Vagina (tissue), 2 donors: Measurements from ENCODE around the gene OR10V1. TPM values are rescaled to one million over a fixed set of nuclear protein-coding genes. Genes with fewer than 3 reads are reported as not detected.

Experiments used
- DNase-seq, 2 donors: peaks; one replicate each; pipeline ENCODE4 v3.0.0-alpha.2; 2017; ENCODE audit errors: extremely low spot score in 2 of 2
- H3K27ac ChIP-seq: fragments of 200-600 bp; sonication (generic); one replicate; pipeline ENCODE4 v1.5.1; 2019
- H3K27me3 ChIP-seq: fragments of 200-600 bp; sonication (generic); one replicate; pipeline ENCODE4 v1.5.1; 2019
- H3K36me3 ChIP-seq, 2 donors: fragments of 200-600 bp; sonication (generic); one replicate each; pipeline ENCODE4 v1.5.1; 2017 to 2019
- H3K4me1 ChIP-seq: fragments of 200-600 bp; sonication (generic); one replicate; pipeline ENCODE4 v1.5.1; 2019
- H3K4me3 ChIP-seq, 2 donors: fragments of 200-600 bp; sonication (generic); 1 replicate in 1 of 2; 2 replicates in 1 of 2; pipeline ENCODE4 v1.5.1; 2016 to 2019
- H3K9me3 ChIP-seq: fragments of 200-600 bp; sonication (generic); one replicate; pipeline ENCODE4 v1.5.1; 2019
- POLR2A ChIP-seq, 2 donors: fragments of 450-650 bp; IDR thresholded peaks; one replicate each; pipeline ENCODE4 v1.6.1; 2017; ENCODE audit warnings: antibody characterized with exemption in 2 of 2, mild to moderate bottlenecking in 2 of 2, moderate library complexity in 2 of 2
- POLR2AphosphoS5 ChIP-seq, 2 donors: sonication (generic); formaldehyde crosslinking; IDR thresholded peaks; one replicate each; pipeline ENCODE4 v1.9.0; 2017; ENCODE audit warnings: antibody characterized with exemption in 2 of 2, mild to moderate bottlenecking in 2 of 2, low read depth in 1 of 2; ENCODE audit not compliant: insufficient read depth in 1 of 2
- intact Hi-C: fragments of 100-400 bp; cut with DNase I; formaldehyde crosslinking; loops from one replicate; pipeline ENCODE4 v1.15.1; 2023
- total RNA-seq: library from RNA; depleted of rRNA; stranded (reverse); fragments of >200 nt; gene quantifications from one replicate; pipeline ENCODE4 v1.2.3, GENCODE V29; 2016
- TF ChIP-seq, protein P1 (sequence below), 3 experiments: fragments of 450-650 bp in 2 of 3; fragments of 200-600 bp in 1 of 3; sonication (generic) in 1 of 3; IDR thresholded peaks; one replicate each; pipeline ENCODE4 v1.5.1; 2017 to 2019; ENCODE audit warnings: antibody characterized with exemption in 3 of 3, mild to moderate bottlenecking in 2 of 3, moderate library complexity in 2 of 3

Gene OR10V1
- total RNA-seq, 1 donor from 2014 or later = not detected

DNA sequence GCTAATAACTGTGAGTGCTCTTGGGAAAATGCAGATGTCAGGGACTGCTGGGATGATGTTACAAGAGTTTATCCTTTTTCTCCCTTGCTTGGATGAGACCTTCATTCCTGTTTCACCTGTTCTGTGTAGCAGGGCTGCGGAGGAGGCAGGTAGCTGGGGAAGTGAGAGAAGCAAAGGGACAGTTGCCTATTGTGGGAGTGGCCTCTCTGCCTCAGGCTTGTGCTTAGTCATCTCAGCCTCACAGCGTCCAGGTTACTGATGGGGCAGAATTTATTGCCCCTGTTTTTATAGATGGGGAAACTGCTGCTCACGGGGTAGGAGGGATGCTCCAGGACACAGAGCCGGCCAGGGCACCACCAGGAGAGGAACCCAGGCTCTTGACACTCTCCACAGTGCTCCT, 43.2 kb upstream of the OR10V1 start:
- TF ChIP-seq POLR2A (IDR thresholded peaks at IDR 0.05) (no peak), POLR2AphosphoS5 (IDR thresholded peaks at IDR 0.05; ENCODE audit: insufficient read depth in 1 of 2, low read depth in 1 of 2) (peak in 1 of 2 donors; percentile 26)
- TF ChIP-seq, protein P1, sequence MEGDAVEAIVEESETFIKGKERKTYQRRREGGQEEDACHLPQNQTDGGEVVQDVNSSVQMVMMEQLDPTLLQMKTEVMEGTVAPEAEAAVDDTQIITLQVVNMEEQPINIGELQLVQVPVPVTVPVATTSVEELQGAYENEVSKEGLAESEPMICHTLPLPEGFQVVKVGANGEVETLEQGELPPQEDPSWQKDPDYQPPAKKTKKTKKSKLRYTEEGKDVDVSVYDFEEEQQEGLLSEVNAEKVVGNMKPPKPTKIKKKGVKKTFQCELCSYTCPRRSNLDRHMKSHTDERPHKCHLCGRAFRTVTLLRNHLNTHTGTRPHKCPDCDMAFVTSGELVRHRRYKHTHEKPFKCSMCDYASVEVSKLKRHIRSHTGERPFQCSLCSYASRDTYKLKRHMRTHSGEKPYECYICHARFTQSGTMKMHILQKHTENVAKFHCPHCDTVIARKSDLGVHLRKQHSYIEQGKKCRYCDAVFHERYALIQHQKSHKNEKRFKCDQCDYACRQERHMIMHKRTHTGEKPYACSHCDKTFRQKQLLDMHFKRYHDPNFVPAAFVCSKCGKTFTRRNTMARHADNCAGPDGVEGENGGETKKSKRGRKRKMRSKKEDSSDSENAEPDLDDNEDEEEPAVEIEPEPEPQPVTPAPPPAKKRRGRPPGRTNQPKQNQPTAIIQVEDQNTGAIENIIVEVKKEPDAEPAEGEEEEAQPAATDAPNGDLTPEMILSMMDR (IDR thresholded peaks at IDR 0.05) = no peak
- Histone ChIP-seq H3K36me3 (no peaks in the 10 kb centered on the region), H3K4me3 (peak overlapping the region in 1 of 2 donors; percentile 97), H3K9me3 (no peaks in the 10 kb centered on the region), H3K27ac (peak overlapping the region; percentile 100), H3K4me1 (peaks cover 28% of the 10 kb centered on the region), H3K27me3 (no peaks in the 10 kb centered on the region)
- intact Hi-C loops = no loop called here
- DNase-seq = no peak

DNA sequence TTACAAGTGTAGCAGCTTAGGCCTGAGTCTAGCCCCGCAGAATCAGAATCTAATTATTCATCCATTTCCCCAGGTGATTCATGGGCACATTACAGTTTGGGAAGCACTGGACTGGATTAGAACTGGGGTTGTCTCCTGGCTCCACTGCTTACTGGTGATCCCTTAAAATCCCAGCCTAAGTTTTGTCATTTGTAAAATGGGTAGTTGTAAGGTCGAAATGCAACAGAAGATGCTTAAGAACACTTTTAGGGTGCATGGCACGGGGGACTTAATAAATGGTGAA, 42.9 kb upstream of the OR10V1 start:
- H3K27me3 ChIP-seq = no peaks in the 10 kb centered on the region
- TF ChIP-seq, protein P1 (IDR thresholded peaks at IDR 0.05) = no peak
- peak overlapping the region; percentile 100 for H3K27ac ChIP-seq
- no peaks in the 10 kb centered on the region for H3K36me3 ChIP-seq
- peaks cover 28% of the 10 kb centered on the region for H3K4me1 ChIP-seq
- no peaks in the 10 kb centered on the region for H3K9me3 ChIP-seq
- no peak for DNase-seq
- peak overlapping the region in 1 of 2 donors; percentile 97 for H3K4me3 ChIP-seq
- intact Hi-C loops = no loop called here

DNA sequence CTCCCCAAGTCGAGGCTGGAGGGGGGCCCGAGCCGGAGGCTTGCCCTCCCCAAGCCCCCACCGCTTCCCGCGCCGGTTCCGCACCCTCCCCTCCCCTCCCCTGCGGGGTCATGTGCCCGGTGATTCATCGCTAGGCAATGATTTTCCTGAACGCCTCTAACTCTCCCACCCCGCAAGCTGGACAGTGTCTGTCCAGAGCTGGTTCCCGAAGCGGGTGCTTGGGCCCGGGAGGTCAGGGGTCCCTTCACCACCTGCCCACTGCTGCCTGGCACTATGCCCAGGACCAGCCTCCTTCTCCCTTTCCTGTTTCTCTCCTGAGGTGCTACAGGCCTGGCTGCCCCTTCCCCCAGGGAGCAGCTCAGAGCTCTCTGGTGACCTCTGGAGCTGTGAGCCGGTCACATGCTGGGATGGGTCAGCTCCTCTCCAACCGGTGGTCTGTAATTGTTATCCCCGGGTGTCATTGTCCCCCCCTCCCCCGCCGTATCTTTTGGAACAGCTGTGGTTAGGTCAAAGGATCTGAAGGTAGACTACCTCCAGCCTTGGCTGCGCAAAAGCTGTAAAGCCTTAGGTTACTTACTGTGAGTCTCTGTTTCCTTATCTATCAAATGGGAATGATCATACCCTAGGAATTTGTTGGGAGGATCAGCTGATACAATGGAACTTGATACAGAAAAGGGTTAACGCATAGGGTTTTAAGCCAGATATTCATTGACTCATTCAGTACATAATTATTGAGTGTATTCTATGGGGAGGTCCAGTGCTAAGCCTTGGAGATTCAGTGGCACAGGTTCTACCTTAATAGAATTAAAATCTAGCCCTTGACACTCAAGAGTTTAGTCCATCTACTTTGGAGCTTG, 42.3 kb upstream of the OR10V1 start:
- Histone ChIP-seq H3K27ac (peak overlapping the region; percentile 100), H3K4me1 (peaks cover 28% of the 10 kb centered on the region), H3K9me3 (no peaks in the 10 kb centered on the region), H3K36me3 (no peaks in the 10 kb centered on the region), H3K27me3 (no peaks in the 10 kb centered on the region), H3K4me3 (peak overlapping the region; percentile 60 to 97)
- intact Hi-C loops = loop anchor here (2.0 kb wide), 1 partner anchor 47 kb away; no protein-coding TSS in a partner anchor
- TF ChIP-seq POLR2A (IDR thresholded peaks at IDR 0.05) = no peak
- TF ChIP-seq POLR2AphosphoS5 (IDR thresholded peaks at IDR 0.05; ENCODE audit: insufficient read depth in 1 of 2, low read depth in 1 of 2) = peak in 1 of 2 donors; percentile 81
- peak in 1 of 2 donors; percentile 92 for DNase-seq

DNA sequence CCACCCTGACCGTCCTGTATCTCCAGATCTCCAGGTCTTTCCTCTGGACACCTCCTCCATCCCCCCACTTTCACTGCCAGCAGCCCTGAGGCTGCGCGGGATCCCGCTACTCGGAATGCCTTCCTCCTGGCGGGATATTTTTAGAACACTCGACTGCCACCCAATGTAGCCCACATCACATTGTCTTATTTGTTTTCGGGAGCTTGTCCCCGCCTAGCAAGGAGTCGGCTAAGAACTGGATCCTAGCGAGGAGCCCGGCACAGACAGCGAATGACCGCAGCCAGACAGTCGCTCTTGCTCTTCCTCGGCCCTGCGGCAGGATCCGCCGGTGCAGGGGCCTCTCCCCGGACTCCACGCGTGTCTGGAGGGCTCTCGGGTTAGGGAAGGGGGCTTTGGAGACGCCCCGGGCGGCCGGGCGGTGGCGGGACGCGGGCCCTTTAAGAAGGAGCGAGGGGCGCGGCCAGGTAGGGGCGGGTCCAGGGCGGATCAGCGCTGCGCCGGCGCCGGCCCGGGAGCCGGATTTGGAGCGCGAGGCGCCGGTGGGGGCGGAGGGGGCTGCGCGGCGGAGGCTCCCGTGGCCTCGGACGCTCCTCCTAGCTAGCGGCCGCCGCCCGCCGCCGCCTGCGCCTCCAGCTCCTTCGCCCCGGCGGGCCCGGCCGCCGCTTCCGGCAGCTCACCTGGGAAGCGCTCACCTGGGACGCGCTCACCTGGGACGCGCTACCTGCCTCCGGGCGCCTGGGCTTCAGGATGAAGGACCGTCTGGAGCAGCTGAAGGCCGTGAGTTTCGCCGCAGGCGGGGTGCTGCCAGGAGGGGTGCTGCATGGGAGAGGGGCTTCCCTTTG, 41.4 kb upstream of the OR10V1 start, which contains the start of gene STX3:
Gene STX3, plus strand, starts transcription at position 518 of the 842 bp plus-strand sequence. Its CDS starts 230 bp downstream, at position 748.
- H3K9me3 ChIP-seq = no peaks in the 10 kb centered on the region
- TF ChIP-seq, protein P1 (IDR thresholded peaks at IDR 0.05) = no peak
- peak in 1 of 2 donors; percentile 58 for TF ChIP-seq POLR2A (IDR thresholded peaks at IDR 0.05)
- H3K36me3 ChIP-seq = no peaks in the 10 kb centered on the region
- intact Hi-C loops = loop anchor here (2.0 kb wide), 1 partner anchor 48 kb away; no protein-coding TSS in a partner anchor
- H3K27ac ChIP-seq = peak within 1 kb of the TSS; percentile 100
- H3K4me3 ChIP-seq = peak within 1 kb of the TSS; percentile 60 to 97
- H3K4me1 ChIP-seq = peaks cover 28% of the 10 kb centered on the region
- no peak for DNase-seq
- H3K27me3 ChIP-seq = no peaks in the 10 kb centered on the region

- intact Hi-C loops = loop anchor here (2.0 kb wide), 1 partner anchor 48 kb away; no protein-coding TSS in a partner anchor
- no peaks in the 10 kb centered on the region for H3K36me3 ChIP-seq
- H3K4me1 ChIP-seq = peaks cover 28% of the 10 kb centered on the region
- H3K27me3 ChIP-seq = no peaks in the 10 kb centered on the region
- no peak for DNase-seq
- TF ChIP-seq POLR2AphosphoS5 (IDR thresholded peaks at IDR 0.05; ENCODE audit: insufficient read depth in 1 of 2, low read depth in 1 of 2) (no peak), POLR2A (IDR thresholded peaks at IDR 0.05) (no peak)
- H3K27ac ChIP-seq = peak overlapping the region; percentile 100
- H3K4me3 ChIP-seq = peak overlapping the region; percentile 60 to 97
- no peaks in the 10 kb centered on the region for H3K9me3 ChIP-seq
These were observed 40.8 kb upstream of the OR10V1 start for GRCh38 chr11:59754494-59754858.
